Tibial artery (tissue), 4 donors: ENCODE measurements around the gene GABRG3.

Source experiments
- DNase-seq, 2 donors: peaks; one replicate each; pipeline ENCODE4 v3.0.0-alpha.2; 2019
- H3K27ac ChIP-seq, 2 donors: fragments of 200-600 bp; sonication (generic) in 1 of 2; 1 replicate in 1 of 2; 2 replicates in 1 of 2; pipeline ENCODE4 v1.5.1; 2018 to 2019; ENCODE audit warnings: mild to moderate bottlenecking in 1 of 2
- H3K27me3 ChIP-seq, 2 donors: fragments of 200-600 bp; sonication (generic) in 1 of 2; one replicate each; pipeline versions ENCODE4 v1.5.1 to v1.6.0; 2016 to 2019
- H3K36me3 ChIP-seq, 3 donors: fragments of 200-600 bp; sonication (generic) in 2 of 3; one replicate each; pipeline ENCODE4 v1.5.1; 2016 to 2019; ENCODE audit warnings: mild to moderate bottlenecking in 2 of 3
- H3K4me1 ChIP-seq, 4 donors: fragments of 200-600 bp; sonication (generic) in 2 of 4; 1 replicate in 3 of 4; 2 replicates in 1 of 4; pipeline ENCODE4 v1.5.1; 2016 to 2019
- H3K4me3 ChIP-seq, 2 donors: fragments of 200-600 bp; sonication (generic) in 1 of 2; 1 replicate in 1 of 2; 2 replicates in 1 of 2; pipeline ENCODE4 v1.5.1; 2018 to 2019; ENCODE audit warnings: mild to moderate bottlenecking in 2 of 2
- H3K9me3 ChIP-seq, 3 donors: fragments of 200-600 bp; sonication (generic) in 1 of 3; one replicate each; pipeline ENCODE4 v1.5.1; 2016 to 2019
- intact Hi-C: fragments of 100-400 bp; cut with DNase I; formaldehyde crosslinking; loops from one replicate; pipeline ENCODE4 v1.15.0; 2023; ENCODE audit warnings: low total_unique reads
- TF ChIP-seq, protein P1 (sequence below), 2 experiments: fragments of 200-600 bp in 1 of 2; fragments of 450-650 bp in 1 of 2; IDR thresholded peaks; one replicate each; pipeline ENCODE4 v1.5.1; 2017 to 2019; ENCODE audit warnings: antibody characterized with exemption in 2 of 2, mild to moderate bottlenecking in 1 of 2, moderate library complexity in 1 of 2

Gene GABRG3

DNA sequence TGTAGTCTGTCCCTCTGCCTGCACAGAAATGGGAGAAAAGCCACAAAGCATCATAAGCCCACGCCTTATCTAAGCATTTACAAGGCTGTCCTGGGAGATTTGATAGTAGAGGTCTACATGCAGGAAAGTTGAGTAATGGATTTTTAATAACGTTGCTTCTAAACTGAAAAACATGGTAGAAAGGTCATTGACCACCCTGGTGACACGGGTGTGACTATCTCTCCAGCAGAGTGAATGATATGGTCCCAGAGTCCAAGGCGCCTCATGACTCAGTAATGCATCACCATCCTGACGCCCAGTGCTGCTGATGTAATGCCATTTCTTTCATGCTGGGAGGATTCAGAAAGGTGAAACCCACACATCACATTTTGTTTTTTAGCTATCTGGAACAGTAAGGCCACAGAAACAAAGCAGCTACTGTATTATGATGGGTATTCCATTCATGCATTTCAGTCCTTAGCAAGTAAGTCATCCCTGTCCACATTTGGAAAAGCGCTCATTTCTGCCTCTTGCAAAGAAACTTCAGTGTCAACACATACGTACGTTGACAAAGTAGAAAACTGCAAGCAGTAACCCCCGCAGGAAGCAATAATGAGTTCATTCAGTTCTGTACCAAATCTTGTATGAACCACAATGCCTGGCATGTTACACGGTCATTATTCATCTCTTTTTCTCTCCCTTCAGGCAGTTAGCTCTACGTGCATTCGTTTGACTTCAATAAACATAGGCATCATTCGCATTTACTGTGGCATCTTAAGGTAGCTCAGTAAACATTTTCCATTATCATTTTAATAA, 483.5 kb downstream of the GABRG3 start:
- Histone ChIP-seq H3K9me3 (no peaks in the 10 kb centered on the region), H3K27me3 (no peaks in the 10 kb centered on the region), H3K4me1 (no peaks in the 10 kb centered on the region), H3K27ac (no peak overlapping the region), H3K4me3 (no peak overlapping the region), H3K36me3 (no peaks in the 10 kb centered on the region)
- TF ChIP-seq, protein P1, sequence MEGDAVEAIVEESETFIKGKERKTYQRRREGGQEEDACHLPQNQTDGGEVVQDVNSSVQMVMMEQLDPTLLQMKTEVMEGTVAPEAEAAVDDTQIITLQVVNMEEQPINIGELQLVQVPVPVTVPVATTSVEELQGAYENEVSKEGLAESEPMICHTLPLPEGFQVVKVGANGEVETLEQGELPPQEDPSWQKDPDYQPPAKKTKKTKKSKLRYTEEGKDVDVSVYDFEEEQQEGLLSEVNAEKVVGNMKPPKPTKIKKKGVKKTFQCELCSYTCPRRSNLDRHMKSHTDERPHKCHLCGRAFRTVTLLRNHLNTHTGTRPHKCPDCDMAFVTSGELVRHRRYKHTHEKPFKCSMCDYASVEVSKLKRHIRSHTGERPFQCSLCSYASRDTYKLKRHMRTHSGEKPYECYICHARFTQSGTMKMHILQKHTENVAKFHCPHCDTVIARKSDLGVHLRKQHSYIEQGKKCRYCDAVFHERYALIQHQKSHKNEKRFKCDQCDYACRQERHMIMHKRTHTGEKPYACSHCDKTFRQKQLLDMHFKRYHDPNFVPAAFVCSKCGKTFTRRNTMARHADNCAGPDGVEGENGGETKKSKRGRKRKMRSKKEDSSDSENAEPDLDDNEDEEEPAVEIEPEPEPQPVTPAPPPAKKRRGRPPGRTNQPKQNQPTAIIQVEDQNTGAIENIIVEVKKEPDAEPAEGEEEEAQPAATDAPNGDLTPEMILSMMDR (IDR thresholded peaks at IDR 0.05) = no peak
- DNase-seq = no peak
- intact Hi-C loops = loop anchor here (5.0 kb wide), 1 partner anchor 52 kb away; no protein-coding TSS in a partner anchor

DNA sequence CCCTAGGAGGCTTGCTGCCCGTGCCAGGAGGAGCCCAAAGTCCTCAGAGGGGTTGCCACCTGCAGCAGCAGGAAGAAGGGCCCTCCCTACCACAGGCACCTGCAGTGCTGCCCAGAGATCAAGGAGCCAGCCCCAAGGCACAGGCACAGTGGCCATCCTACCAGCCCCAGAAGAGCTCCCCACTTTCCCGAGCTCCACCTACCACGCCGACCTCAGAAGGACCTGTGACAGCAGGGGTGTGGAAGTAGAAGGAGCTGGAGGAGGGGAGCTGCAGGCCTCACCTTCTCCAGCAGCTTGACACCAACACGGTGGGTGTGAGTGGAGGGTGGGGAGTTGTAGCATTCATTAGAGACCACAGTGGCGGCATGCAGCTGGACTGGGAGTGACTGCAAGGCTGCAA, 485.8 kb downstream of the GABRG3 start:
- intact Hi-C loops = no loop called here
- no peaks in the 10 kb centered on the region for H3K9me3 ChIP-seq
- TF ChIP-seq, protein P1 (IDR thresholded peaks at IDR 0.05) = no peak

DNA sequence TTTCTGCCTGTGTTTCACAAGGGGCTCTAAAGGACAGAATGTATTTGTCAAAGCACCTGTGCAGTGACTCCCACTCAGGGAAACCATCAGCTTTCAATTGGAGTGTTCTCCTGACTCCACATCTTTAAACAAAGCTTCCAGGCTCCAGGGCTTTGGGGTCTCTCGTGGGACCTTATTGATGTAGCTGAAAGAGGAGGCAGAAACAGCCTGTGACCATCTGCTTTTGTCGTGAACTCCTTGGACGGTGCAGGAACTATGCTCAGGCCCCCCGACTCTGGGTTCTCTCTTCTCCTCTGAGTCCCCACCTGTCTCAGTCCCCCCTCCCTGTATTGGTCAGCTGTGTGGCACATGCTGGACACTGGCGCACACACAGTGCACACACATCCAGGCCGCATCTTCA, 486.8 kb downstream of the GABRG3 start:
- Histone ChIP-seq H3K27me3 (no peaks in the 10 kb centered on the region), H3K4me3 (no peak overlapping the region), H3K4me1 (no peaks in the 10 kb centered on the region), H3K9me3 (no peaks in the 10 kb centered on the region), H3K36me3 (no peaks in the 10 kb centered on the region), H3K27ac (no peak overlapping the region)
- intact Hi-C loops = no loop called here
- no peak for DNase-seq
- TF ChIP-seq, protein P1 (IDR thresholded peaks at IDR 0.05) = no peak

More for the DNA sequence above, 485.8 kb downstream of the GABRG3 start:
- Histone ChIP-seq H3K4me3 (no peak overlapping the region), H3K4me1 (no peaks in the 10 kb centered on the region), H3K27me3 (no peaks in the 10 kb centered on the region), H3K27ac (no peak overlapping the region), H3K36me3 (no peaks in the 10 kb centered on the region)
- no peak for DNase-seq

DNA sequence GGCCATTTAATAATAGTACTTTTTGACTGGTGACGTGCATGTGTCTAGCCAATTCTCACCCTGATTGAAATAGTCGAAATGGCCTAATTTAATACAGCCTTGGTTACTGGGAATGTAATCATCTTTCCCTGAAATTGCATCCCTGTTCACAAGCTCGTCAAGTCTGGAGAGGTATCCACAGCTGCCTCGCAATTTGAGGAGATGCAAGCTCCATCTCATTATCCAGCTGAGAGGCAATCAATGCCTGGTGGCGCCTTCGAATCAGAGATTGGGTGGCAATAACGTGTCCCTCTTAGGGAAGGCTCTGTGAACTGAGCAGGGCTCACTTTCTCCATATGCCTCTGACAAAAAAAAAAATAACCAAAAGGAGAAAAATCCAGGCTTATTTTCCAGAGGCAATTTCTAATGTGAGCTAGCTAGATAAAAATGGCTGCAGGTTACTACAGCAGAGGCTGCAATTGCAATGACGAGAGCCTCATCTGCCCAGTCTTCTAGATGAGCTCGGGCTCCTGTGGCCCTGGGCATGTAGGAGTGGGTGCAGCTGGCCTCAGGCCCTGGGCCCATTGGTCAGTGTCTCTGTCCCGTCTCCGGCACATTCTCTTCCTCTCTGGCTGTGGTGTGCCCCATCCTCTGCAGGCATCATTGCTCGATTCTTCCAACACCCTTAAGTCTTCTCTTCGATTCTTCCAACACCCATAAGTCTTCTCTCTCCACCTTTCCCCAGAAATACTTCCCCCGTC, 487.5 kb downstream of the GABRG3 start:
- no peak overlapping the region for H3K4me3 ChIP-seq
- no peak overlapping the region for H3K27ac ChIP-seq
- no peaks in the 10 kb centered on the region for H3K27me3 ChIP-seq
- no peaks in the 10 kb centered on the region for H3K9me3 ChIP-seq
- TF ChIP-seq, protein P1 (IDR thresholded peaks at IDR 0.05) = no peak
- no peaks in the 10 kb centered on the region for H3K36me3 ChIP-seq
- no peaks in the 10 kb centered on the region for H3K4me1 ChIP-seq
- no peak for DNase-seq
- intact Hi-C loops = no loop called here

DNA sequence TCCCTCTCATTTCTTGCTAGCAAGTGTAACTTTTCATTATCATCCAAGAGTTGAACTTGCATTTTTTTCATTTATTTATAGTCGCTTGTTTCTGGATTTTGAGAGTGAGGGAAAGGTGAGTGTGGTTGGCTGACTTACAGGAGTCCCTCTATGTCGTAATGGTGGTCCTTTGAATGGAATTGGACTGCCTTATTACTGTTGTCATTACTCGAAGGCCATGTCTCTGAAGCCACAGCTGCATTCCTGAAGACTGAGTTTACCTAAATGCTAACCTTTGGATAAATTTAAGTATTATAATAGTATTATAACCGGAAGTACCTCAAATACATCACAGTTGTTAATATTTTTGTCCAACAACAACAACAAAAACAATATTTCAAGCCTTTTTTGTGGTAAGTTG, 488.9 kb downstream of the GABRG3 start:
- Histone ChIP-seq H3K9me3 (no peaks in the 10 kb centered on the region), H3K4me3 (no peak overlapping the region), H3K36me3 (no peaks in the 10 kb centered on the region), H3K4me1 (no peaks in the 10 kb centered on the region), H3K27me3 (no peaks in the 10 kb centered on the region), H3K27ac (no peak overlapping the region)
- intact Hi-C loops = no loop called here
- DNase-seq = no peak
- TF ChIP-seq, protein P1 (IDR thresholded peaks at IDR 0.05) = no peak
